Neural cell (in vitro differentiated cells): ENCODE measurements around the gene ATP2C2.

Source experiments
- EZH2 ChIP-seq: fragments of 200-600, 300-800 bp; shearing (Covaris generic), sonication (generic); IDR thresholded peaks from 2 replicates; pipeline ENCODE4 v1.6.1; 2014; ENCODE audit warnings: antibody characterized with exemption, low read length, borderline replicate concordance, mild to moderate bottlenecking; ENCODE audit not compliant: insufficient read depth, poor library complexity, severe bottlenecking
- POLR2AphosphoS5 ChIP-seq: IDR thresholded peaks from 2 replicates; pipeline ENCODE4 v1.6.1; 2012

DNA sequence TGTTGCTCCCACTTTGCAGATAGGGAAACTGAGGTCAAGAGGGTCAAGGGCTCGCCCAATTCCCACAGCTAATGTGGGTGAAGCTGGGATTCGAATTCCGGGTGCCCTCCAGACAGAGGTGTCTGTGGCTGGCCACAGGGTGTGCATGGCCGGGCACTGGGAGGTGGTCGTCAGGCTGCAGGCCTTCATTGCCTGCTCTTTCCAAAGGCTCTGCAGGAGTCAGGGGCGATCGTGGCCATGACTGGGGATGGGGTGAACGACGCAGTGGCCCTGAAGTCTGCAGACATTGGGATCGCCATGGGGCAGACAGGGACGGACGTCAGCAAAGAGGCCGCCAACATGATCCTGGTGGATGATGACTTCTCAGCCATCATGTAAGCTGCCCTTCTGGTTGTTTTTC lies 86.3 kb downstream of the ATP2C2 start:
- no peak for TF ChIP-seq POLR2AphosphoS5
- no peak for TF ChIP-seq EZH2
